Left ventricle myocardium inferior (tissue), 1 donor: ENCODE measurements around the gene EYA2. TPM values are rescaled to one million over a fixed set of nuclear protein-coding genes. Genes with fewer than 3 reads are reported as not detected.

Experiments used
- DNase-seq: peaks from one replicate; pipeline ENCODE4 v3.0.0-alpha.2; 2020
- H3K27ac ChIP-seq: fragments of 200-600 bp; replicated peaks from 2 replicates; pipeline ENCODE4 v1.8.0; 2021
- H3K27me3 ChIP-seq: fragments of 200-600 bp; 2 replicates; pipeline ENCODE4 v1.8.0; 2021; ENCODE audit warnings: low read depth
- H3K36me3 ChIP-seq: fragments of 200-600 bp; 2 replicates; pipeline ENCODE4 v1.8.0; 2021
- H3K4me1 ChIP-seq: fragments of 200-600 bp; 2 replicates; pipeline ENCODE4 v1.8.0; 2021
- H3K4me3 ChIP-seq: fragments of 200-600 bp; 2 replicates; pipeline ENCODE4 v1.8.0; 2021; ENCODE audit warnings: mild to moderate bottlenecking, moderate library complexity
- H3K9me3 ChIP-seq: fragments of 200-600 bp; replicated peaks from 2 replicates; pipeline ENCODE4 v1.8.0; 2021
- CTCF ChIP-seq: fragments of 200-600 bp; IDR thresholded peaks from 2 replicates; pipeline ENCODE4 v1.8.0; 2021; ENCODE audit warnings: antibody characterized with exemption, mild to moderate bottlenecking, borderline replicate concordance
- intact Hi-C: fragments of 100-400 bp; cut with micrococcal nuclease; formaldehyde crosslinking; loops from one replicate; pipeline ENCODE4 v1.11.0; 2022
- total RNA-seq: library from RNA; stranded (reverse); fragmentation: NEBNext Ultra II Directional; extraction: Animal tissue kit (Norgen Biotek cat#: 25700); gene quantifications from one replicate; pipeline ENCODE4 v1.2.1, GENCODE V29; 2021
- donor health status: DM: no; HTN: yes; CAD: no; lungs with severe emphysema.

EYA2 gene
- total RNA-seq, 1 donor from 2014 or later, result 0.63 TPM

- Histone ChIP-seq H3K4me3 (peak overlapping the region; percentile 64), H3K27me3 (peaks cover 83% of the 10 kb centered on the region), H3K9me3 (peaks cover 7% of the 10 kb centered on the region), H3K36me3 (no peaks in the 10 kb centered on the region), H3K27ac (no peak overlapping the region), H3K4me1 (peaks cover 12% of the 10 kb centered on the region)
- intact Hi-C loops, result no loop called here
- TF ChIP-seq CTCF, result no peak
- no peak for DNase-seq
These were observed 1.2 kb downstream of the EYA2 start for GRCh38 chr20:46895906-46896242.

GRCh38 chr20:46897328-46897880 lies 2.8 kb downstream of the EYA2 start:
- DNase-seq, result no peak
- TF ChIP-seq CTCF, result no peak
- Histone ChIP-seq H3K4me3 (no peak overlapping the region), H3K36me3 (no peaks in the 10 kb centered on the region), H3K9me3 (no peaks in the 10 kb centered on the region), H3K27me3 (peaks cover 98% of the 10 kb centered on the region), H3K27ac (no peak overlapping the region), H3K4me1 (peaks cover 12% of the 10 kb centered on the region)
- intact Hi-C loops, result no loop called here

GRCh38 chr20:46898423-46898822 lies 3.8 kb downstream of the EYA2 start:
- intact Hi-C loops, result no loop called here
- no peak for DNase-seq
- H3K4me3 ChIP-seq, result no peak overlapping the region
- peaks cover 100% of the 10 kb centered on the region for H3K27me3 ChIP-seq
- no peaks in the 10 kb centered on the region for H3K36me3 ChIP-seq
- no peak for TF ChIP-seq CTCF
- peaks cover 12% of the 10 kb centered on the region for H3K4me1 ChIP-seq
- no peak overlapping the region for H3K27ac ChIP-seq
- H3K9me3 ChIP-seq, result no peaks in the 10 kb centered on the region

GRCh38 chr20:46899621-46900020 lies 5.0 kb downstream of the EYA2 start:
- Histone ChIP-seq H3K36me3 (no peaks in the 10 kb centered on the region), H3K27ac (peak overlapping the region; percentile 42), H3K4me1 (peaks cover 12% of the 10 kb centered on the region), H3K9me3 (no peaks in the 10 kb centered on the region), H3K4me3 (peak overlapping the region; percentile 34), H3K27me3 (peaks cover 98% of the 10 kb centered on the region)
- DNase-seq, result peak; percentile 51
- no peak for TF ChIP-seq CTCF
- intact Hi-C loops, result no loop called here

- Histone ChIP-seq H3K27me3 (peaks cover 94% of the 10 kb centered on the region), H3K9me3 (no peaks in the 10 kb centered on the region), H3K27ac (peak overlapping the region; percentile 42), H3K36me3 (no peaks in the 10 kb centered on the region), H3K4me1 (peaks cover 8% of the 10 kb centered on the region), H3K4me3 (peak overlapping the region; percentile 34)
- intact Hi-C loops, result no loop called here
- no peak for DNase-seq
- no peak for TF ChIP-seq CTCF
These were observed 5.4 kb downstream of the EYA2 start for GRCh38 chr20:46900086-46900485.
